ENCODE data around the gene LNX1. TPM values are rescaled to one million over a fixed set of nuclear protein-coding genes. Genes with fewer than 3 reads are reported as not detected.

The LNX1 gene
- total RNA-seq, 1 experiment from 2014 or later = 3.3 TPM

GRCh38 chr4:53553486-53554210 is 37.6 kb downstream of the LNX1 start:
- no TSS peak for BruUV-seq (replicated peaks)
- H3K9me2 ChIP-seq (ENCODE audit: insufficient read depth) = 0 out of 2 replicates have a peak, but pooled peaks cover 4% of the 10 kb centered on the region
- no peak for TF ChIP-seq ELF1 (IDR thresholded peaks at IDR 0.05; ENCODE audit: borderline replicate concordance, low read depth)
- TF ChIP-seq SP1 (IDR thresholded peaks at IDR 0.05; ENCODE audit: low read depth) = no peak
- TF ChIP-seq SIN3A (IDR thresholded peaks at IDR 0.05; ENCODE audit: low read depth) = no peak
- no peak for TF ChIP-seq REST (IDR thresholded peaks at IDR 0.05; ENCODE audit: low read depth)
- TF ChIP-seq POLR2A (IDR thresholded peaks at IDR 0.05; ENCODE audit: borderline replicate concordance, extremely low read depth, insufficient read depth, insufficient read length) = no peak
- intact Hi-C loops (cut with micrococcal nuclease) = no loop called here
- ATAC-seq = no peak
- no peaks in the 10 kb centered on the region for H3K36me3 ChIP-seq (ENCODE audit: control insufficient read depth in 1 of 2, insufficient read depth in 2 of 2, low read length in 2 of 2)
- no peak overlapping the region for H3K4me3 ChIP-seq (replicated peaks in 1 of 2; ENCODE audit: low read depth in 1 of 2, low read length in 2 of 2)
- H3K9ac ChIP-seq (ENCODE audit: low read length) = no peak overlapping the region
- no peak for DNase-seq (ENCODE audit: low read depth, low spot score)
- H3K27me3 ChIP-seq (ENCODE audit: insufficient read depth, low read length) = no peaks in the 10 kb centered on the region
- H3K4me2 ChIP-seq (ENCODE audit: low read length) = no peak overlapping the region
- ChIA-PET POLR2A (no interaction called here), RAD21 (ENCODE audit: low non-redundant PET in 1 of 2, low total read pairs in 2 of 2, uncharacterized antibody in 2 of 2, unreplicated experiment in 2 of 2) (no interaction called here), CTCF (no interaction called here)
- peaks cover 0 to 4% of the 10 kb centered on the region in 2 experiments; a peak in 1 of 4 replicates for H3K4me1 ChIP-seq (ENCODE audit: control insufficient read depth in 1 of 2, insufficient read depth in 2 of 2, low read length in 2 of 2)
- no peaks in the 10 kb centered on the region for H3K9me3 ChIP-seq (ENCODE audit: control insufficient read depth in 1 of 2, insufficient read depth in 1 of 2, low read depth in 1 of 2, low read length in 2 of 2)
- H3K27ac ChIP-seq (ENCODE audit: low read depth, low read length) = no peak overlapping the region
- no peaks in the 10 kb centered on the region for H4K20me1 ChIP-seq (ENCODE audit: insufficient read depth)
- no peaks in the 10 kb centered on the region for H3K79me2 ChIP-seq (ENCODE audit: insufficient read depth, low read length)
- H2AFZ ChIP-seq (ENCODE audit: low read depth, low read length, poor library complexity, severe bottlenecking) = no peak overlapping the region

GRCh38 chr4:53552711-53553110 is 38.6 kb downstream of the LNX1 start:
- no peak overlapping the region for H3K4me2 ChIP-seq (ENCODE audit: low read length)
- H3K36me3 ChIP-seq (ENCODE audit: control insufficient read depth in 1 of 2, insufficient read depth in 2 of 2, low read length in 2 of 2) = no peaks in the 10 kb centered on the region
- no peaks in the 10 kb centered on the region for H3K4me1 ChIP-seq (ENCODE audit: control insufficient read depth in 1 of 2, insufficient read depth in 2 of 2, low read length in 2 of 2)
- no peaks in the 10 kb centered on the region for H3K79me2 ChIP-seq (ENCODE audit: insufficient read depth, low read length)
- H4K20me1 ChIP-seq (ENCODE audit: insufficient read depth) = no peaks in the 10 kb centered on the region
- H3K27ac ChIP-seq (ENCODE audit: low read depth, low read length) = no peak overlapping the region
- BruUV-seq (replicated peaks) = no TSS peak
- RAD21 ChIA-PET (ENCODE audit: low non-redundant PET in 1 of 2, low total read pairs in 2 of 2, uncharacterized antibody in 2 of 2, unreplicated experiment in 2 of 2) = no interaction called here
- H3K4me3 ChIP-seq (replicated peaks in 1 of 2; ENCODE audit: low read depth in 1 of 2, low read length in 2 of 2) = no peak overlapping the region
- H3K9ac ChIP-seq (ENCODE audit: low read length) = no peak overlapping the region
- POLR2A ChIA-PET = no interaction called here
- H2AFZ ChIP-seq (ENCODE audit: low read depth, low read length, poor library complexity, severe bottlenecking) = no peak overlapping the region
- no peaks in the 10 kb centered on the region for H3K27me3 ChIP-seq (ENCODE audit: insufficient read depth, low read length)
- intact Hi-C loops (cut with micrococcal nuclease) = no loop called here
- DNase-seq (ENCODE audit: low read depth, low spot score) = no peak
- H3K9me2 ChIP-seq (ENCODE audit: insufficient read depth) = 0 out of 2 replicates have a peak, but pooled peaks cover 4% of the 10 kb centered on the region
- TF ChIP-seq CBX3 (IDR thresholded peaks at IDR 0.05; ENCODE audit: low read depth) = no peak
- H3K9me3 ChIP-seq (ENCODE audit: control insufficient read depth in 1 of 2, insufficient read depth in 1 of 2, low read depth in 1 of 2, low read length in 2 of 2) = no peaks in the 10 kb centered on the region
- CTCF ChIA-PET = no interaction called here
- ATAC-seq = no peak

Data from HCT116 (cell line).